ENCODE data around the gene HOXA11. TPM values are rescaled to one million over a fixed set of nuclear protein-coding genes. Genes with fewer than 3 reads are reported as not detected.

Gene HOXA11
- polyA plus RNA-seq: not detected

DNA sequence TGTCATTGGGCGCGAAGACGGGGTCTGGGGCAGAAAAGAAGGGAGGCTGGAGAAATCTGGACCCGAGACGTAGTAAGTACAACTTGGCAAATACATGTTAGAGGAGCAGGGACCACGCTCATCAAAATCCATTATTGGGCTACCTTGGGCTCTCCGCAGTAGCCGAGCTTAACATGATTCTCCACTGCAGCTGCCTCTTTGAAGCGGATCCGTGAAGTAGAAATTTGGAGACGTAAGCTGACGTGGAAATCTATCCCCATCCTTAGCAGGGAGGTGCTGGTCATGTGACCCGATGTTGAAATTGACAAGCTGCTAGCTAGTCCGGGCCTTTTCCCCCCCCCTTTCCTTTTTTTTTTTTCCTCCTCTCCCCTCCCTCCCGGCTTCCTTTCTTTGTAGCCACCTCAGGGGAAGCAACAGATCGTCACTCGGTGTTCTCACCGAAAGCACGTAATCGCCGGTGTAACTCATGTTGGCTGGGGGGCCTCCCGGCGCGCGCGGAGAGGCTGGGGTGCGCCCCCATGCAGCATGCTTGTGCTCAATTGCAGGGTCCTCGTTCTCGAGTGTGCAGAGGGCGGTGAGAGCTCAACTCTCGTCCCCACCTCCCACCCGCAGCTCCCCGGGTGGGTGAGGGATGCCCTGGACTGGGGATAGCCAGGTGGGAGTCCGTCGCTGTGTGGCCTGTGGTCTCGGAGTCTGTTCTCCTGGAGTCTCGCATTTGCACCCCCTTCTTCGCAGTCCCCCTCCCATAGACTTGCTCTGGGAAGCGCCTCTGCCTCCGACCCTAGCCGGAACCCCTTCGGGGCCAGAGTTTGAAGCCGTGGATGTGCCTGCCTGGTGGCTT is at the start of gene HOXA11:
TSS of gene HOXA11 (minus strand) at position 220 of the 841 bp plus-strand sequence. CDS start at position 132, 88 bp downstream.
- peak within 1 kb of the TSS; percentile 81 to 96 (median 86) for H3K4me3 Mint-ChIP-seq
- H3K36me3 Mint-ChIP-seq: no peaks in the 10 kb centered on the region
- H3K9me3 Mint-ChIP-seq: no peaks in the 10 kb centered on the region
- H3K27me3 Mint-ChIP-seq (ENCODE audit: low read depth in 3 of 3): peaks cover 57 to 77% (median 68%) of the 10 kb centered on the region in 3 donors
- DNase-seq: no peak
- peaks cover 52 to 62% of the 10 kb centered on the region in 2 donors for H3K4me1 Mint-ChIP-seq
- H3K27ac Mint-ChIP-seq: peak within 1 kb of the TSS in 4 of 6 donors; percentile 15 to 65 (median 43)

DNA sequence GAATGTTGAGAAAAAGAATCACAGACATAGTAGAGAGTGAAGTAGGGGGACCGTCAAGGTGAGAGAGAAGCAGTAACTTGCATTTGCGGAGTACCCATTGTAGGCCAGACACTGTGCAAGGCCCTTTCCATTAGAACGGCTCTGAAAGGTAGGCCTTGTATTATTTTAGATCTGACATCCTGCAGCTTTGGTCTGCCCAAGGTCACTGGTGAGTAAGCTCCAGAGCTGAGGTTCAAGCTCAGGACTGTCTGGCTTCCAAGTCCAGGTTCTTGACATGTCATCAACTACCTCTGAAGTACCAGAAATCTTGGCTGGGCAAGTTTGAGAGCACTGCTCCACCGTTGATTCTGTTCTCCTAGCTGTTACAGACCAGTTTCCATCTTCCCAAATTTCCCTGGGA is 44.4 kb upstream of the HOXA11 start:
- H3K9me3 Mint-ChIP-seq: no peaks in the 10 kb centered on the region
- H3K27me3 Mint-ChIP-seq (ENCODE audit: low read depth in 3 of 3): peaks cover 12 to 19% (median 16%) of the 10 kb centered on the region in 3 donors

DNA sequence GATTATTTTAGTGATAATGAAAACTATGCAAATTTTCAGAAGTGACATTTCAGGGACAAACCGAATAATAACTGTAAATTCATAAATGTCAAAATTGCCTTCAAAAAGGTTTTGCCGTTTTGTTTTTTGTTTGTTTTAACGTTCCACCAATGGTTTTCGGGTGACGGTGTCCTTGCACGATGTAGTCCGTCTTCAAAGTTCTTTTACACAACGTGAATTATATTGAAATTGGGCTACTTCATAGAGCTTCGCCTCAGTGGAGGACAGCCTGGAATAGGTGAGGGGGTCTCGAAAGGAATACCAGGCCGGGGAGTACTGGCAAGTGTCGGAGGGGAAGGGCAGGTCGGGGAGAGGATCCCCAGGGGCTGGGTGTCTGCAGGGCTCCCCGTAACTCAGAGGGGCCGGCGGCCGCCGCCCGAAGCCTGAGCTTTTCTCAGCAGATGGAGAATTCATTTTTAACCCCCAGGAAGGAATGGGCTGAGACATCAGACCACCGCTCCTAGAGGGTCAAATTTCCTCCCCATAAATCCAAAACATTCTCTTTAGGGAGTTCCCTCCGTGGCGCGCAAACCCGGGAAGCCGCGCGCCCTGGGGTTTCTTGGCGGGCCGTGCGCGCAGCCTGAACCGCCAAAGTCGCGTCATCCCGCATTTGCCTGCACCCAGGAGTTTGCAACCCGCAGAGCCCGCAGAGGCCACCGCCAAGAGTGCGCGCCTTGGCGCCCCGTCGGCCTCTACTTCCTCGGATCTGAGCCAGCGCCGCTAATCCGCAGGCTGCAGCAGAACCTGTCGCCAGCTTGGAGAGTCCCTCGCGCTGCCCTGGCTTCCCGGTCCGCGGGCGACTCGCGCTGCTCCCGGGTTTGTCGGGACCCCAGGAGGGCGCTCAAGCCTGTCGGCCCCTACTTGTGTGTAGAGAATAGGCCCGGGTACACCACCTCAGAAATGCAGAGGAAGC is 40.2 kb upstream of the HOXA11 start:
- peaks cover 19 to 34% (median 29%) of the 10 kb centered on the region in 3 donors for H3K27me3 Mint-ChIP-seq (ENCODE audit: low read depth in 3 of 3)
- DNase-seq: no peak
- H3K4me3 Mint-ChIP-seq: no peak overlapping the region
- no peak overlapping the region for H3K27ac Mint-ChIP-seq
- no peaks in the 10 kb centered on the region for H3K9me3 Mint-ChIP-seq
- H3K36me3 Mint-ChIP-seq: no peaks in the 10 kb centered on the region
- peaks cover 3 to 8% of the 10 kb centered on the region in 2 donors for H3K4me1 Mint-ChIP-seq

More for the DNA sequence above, 44.4 kb upstream of the HOXA11 start:
- DNase-seq: no peak
- Mint-ChIP-seq H3K36me3 (no peaks in the 10 kb centered on the region), H3K4me1 (no peaks in the 10 kb centered on the region), H3K27ac (no peak overlapping the region), H3K4me3 (no peak overlapping the region)

DNA sequence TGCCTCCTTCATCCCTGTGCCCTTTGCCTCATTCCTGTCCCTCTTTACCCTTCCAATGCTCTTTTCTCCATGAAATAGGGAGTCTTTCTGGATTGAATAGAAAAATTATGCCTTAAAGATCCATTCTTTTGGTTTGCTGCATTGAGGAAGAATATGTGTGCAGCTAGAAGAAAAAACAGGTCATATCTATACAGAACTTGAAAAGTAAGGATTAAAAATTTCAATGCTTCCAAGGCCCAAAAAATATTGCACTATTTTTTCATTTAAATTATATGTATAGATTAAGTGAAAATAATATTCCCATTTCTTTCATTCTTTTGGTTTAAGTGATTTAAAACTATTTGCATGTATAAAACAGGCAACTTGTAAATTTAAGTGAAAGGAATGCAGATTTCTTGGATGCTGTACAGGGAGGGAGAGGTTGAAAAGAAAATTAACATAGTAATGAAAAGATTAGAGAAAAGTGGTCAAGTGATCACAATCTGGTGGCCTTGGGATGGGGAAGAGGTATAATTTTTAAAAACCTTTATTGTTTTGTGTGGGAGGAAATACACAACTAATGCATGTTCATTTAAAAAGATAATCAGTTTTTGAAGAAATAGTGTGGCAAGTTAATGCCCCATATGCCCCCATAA is 39.0 kb upstream of the HOXA11 start:
- peaks cover 10 to 18% of the 10 kb centered on the region in 2 donors for H3K4me1 Mint-ChIP-seq
- H3K27me3 Mint-ChIP-seq (ENCODE audit: low read depth in 3 of 3): peaks cover 17 to 36% (median 36%) of the 10 kb centered on the region in 3 donors
- no peak overlapping the region for H3K27ac Mint-ChIP-seq
- H3K4me3 Mint-ChIP-seq: no peak overlapping the region
- DNase-seq: no peak
- no peaks in the 10 kb centered on the region for H3K36me3 Mint-ChIP-seq
- H3K9me3 Mint-ChIP-seq: no peaks in the 10 kb centered on the region

DNA sequence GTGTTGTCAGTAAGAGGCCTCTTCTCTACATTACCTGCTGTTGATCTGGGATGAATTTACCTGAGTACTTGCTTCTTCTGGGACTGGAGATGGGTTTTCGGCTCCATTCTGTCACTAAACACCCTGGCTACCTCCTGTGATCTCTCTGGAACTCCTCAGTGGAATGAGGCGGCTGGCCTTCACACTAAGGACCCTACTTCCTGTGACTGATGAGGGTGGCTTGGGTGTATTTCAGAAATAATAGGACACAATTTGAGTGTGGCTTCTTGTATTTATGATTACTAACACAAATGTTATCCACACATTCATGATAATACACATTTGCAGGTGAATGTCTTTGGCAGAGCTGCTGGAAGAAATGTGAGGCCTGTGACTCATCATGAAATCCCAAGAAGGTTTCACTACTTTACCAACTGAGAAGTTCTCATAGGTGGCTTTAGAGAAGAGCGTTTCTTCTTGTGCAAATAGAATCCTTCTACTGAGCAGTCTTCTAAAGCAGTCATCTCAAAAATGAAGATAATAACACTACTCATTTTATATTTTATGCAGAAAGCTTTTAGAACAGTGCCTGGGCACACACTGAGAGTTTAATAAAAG is 36.3 kb upstream of the HOXA11 start:
- Mint-ChIP-seq H3K4me1 (peaks cover 10 to 18% of the 10 kb centered on the region in 2 donors), H3K4me3 (peak overlapping the region in 2 of 5 donors; percentile 26 to 59), H3K36me3 (no peaks in the 10 kb centered on the region), H3K9me3 (no peaks in the 10 kb centered on the region), H3K27ac (no peak overlapping the region), H3K27me3 (ENCODE audit: low read depth in 3 of 3) (peaks cover 12 to 38% (median 29%) of the 10 kb centered on the region in 3 donors)
- no peak for DNase-seq

DNA sequence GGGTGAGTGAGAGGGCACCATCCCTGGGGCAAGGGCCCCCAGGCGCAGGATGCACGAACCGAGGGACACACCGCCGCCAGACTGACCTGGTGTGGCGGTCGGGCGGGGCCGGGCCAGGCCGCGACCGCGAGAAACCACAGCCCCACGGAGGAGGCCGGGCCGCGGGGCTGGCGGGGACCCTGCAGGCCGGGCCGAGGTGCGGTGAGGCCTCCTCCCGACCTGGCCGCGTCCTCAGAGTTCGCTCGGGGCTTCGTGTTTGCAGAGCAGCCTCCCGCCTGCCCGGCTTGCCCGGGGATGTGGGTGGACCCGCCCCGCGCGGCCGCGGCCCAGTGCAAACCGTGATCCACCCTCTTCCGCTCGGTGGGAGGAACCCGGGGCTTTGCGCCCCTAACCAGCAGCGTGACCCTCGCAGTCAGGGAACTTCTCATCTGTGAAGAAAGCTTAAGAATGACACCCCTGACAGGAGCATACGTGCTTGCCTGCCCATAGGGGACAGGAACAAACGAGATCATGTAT is 35.5 kb upstream of the HOXA11 start:
- no peak overlapping the region for H3K27ac Mint-ChIP-seq
- peaks cover 10 to 18% of the 10 kb centered on the region in 2 donors for H3K4me1 Mint-ChIP-seq
- H3K27me3 Mint-ChIP-seq (ENCODE audit: low read depth in 3 of 3): peaks cover 13 to 39% (median 29%) of the 10 kb centered on the region in 3 donors
- peak overlapping the region; percentile 34 to 59 (median 49) for H3K4me3 Mint-ChIP-seq
- no peaks in the 10 kb centered on the region for H3K36me3 Mint-ChIP-seq
- DNase-seq: no peak
- no peaks in the 10 kb centered on the region for H3K9me3 Mint-ChIP-seq

DNA sequence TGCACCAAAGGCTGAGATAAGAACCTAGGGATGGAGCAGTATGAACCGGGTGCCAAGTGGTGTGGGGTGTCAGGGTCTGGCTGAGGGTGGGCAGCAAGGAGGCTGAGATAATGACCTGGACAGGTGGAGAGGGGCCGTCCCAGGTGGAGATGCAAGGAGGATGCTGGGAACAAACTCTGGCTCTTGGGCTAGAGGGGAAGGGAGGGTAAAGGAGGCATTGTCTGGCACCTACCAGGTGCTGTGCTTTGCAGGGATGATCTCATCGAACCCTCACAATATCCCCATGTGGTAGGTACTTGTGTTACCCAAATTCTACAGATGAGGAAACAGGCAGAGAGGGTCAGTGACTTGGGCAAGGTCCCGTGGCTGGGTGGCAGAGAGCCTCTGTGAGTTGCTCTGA is 34.8 kb upstream of the HOXA11 start:
- Mint-ChIP-seq H3K4me1 (peaks cover 10 to 18% of the 10 kb centered on the region in 2 donors), H3K27ac (no peak overlapping the region), H3K27me3 (ENCODE audit: low read depth in 3 of 3) (peaks cover 13 to 38% (median 27%) of the 10 kb centered on the region in 3 donors)

DNA sequence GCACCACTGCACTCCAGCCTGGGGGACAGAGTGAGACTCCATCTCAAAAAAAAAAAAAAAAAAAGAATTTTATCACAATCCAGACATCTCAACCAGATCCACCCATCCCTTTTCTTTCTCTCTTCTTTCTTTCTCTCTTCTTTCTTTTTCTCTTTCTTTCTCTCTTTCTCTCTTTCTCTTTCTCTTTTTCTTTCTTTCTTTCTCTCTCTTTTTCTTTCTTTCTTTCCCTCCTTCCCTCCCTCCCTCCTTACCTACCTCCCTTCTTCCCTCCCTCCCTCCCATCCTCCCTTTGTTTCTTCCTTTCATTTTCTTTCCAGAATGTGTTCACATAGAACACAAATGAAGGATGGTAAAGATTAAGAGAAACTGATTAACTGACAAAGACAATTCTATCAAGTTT is 32.9 kb upstream of the HOXA11 start:
- no peak overlapping the region for H3K27ac Mint-ChIP-seq
- H3K36me3 Mint-ChIP-seq: no peaks in the 10 kb centered on the region
- no peak for DNase-seq
- H3K4me1 Mint-ChIP-seq: peaks cover 10 to 18% of the 10 kb centered on the region in 2 donors
- H3K9me3 Mint-ChIP-seq: no peaks in the 10 kb centered on the region
- H3K27me3 Mint-ChIP-seq (ENCODE audit: low read depth in 3 of 3): peaks cover 15 to 33% (median 30%) of the 10 kb centered on the region in 3 donors
- no peak overlapping the region for H3K4me3 Mint-ChIP-seq

More for the DNA sequence above, 34.8 kb upstream of the HOXA11 start:
- H3K4me3 Mint-ChIP-seq: peak overlapping the region; percentile 22 to 54 (median 41)
- no peaks in the 10 kb centered on the region for H3K36me3 Mint-ChIP-seq
- DNase-seq: no peak
- no peaks in the 10 kb centered on the region for H3K9me3 Mint-ChIP-seq

DNA sequence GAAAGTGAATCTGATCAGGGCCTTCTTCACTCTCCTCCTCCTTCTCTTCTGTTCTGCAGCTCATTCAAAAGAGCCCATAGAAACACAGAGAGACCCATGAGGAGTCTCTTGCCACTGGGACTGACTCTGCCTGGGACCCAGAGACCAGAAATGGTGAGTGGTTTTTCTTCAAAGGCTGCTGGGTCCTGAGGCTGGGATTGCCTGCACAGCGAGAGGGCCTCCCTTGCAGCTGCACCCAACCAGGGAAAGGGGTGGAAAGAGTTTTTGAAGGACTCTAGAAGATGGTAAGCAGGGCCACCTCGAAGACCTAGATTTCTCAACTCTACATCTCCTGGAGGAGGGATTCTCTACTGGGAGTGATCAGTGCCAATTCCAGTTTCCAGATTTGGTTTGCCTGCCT is 30.3 kb upstream of the HOXA11 start:
- H3K4me3 Mint-ChIP-seq: no peak overlapping the region
- H3K4me1 Mint-ChIP-seq: peaks cover 11 to 14% of the 10 kb centered on the region in 2 donors
- no peaks in the 10 kb centered on the region for H3K36me3 Mint-ChIP-seq
- DNase-seq: no peak
- H3K27me3 Mint-ChIP-seq (ENCODE audit: low read depth in 3 of 3): peaks cover 20 to 42% (median 41%) of the 10 kb centered on the region in 3 donors
- no peak overlapping the region for H3K27ac Mint-ChIP-seq
- no peaks in the 10 kb centered on the region for H3K9me3 Mint-ChIP-seq

DNA sequence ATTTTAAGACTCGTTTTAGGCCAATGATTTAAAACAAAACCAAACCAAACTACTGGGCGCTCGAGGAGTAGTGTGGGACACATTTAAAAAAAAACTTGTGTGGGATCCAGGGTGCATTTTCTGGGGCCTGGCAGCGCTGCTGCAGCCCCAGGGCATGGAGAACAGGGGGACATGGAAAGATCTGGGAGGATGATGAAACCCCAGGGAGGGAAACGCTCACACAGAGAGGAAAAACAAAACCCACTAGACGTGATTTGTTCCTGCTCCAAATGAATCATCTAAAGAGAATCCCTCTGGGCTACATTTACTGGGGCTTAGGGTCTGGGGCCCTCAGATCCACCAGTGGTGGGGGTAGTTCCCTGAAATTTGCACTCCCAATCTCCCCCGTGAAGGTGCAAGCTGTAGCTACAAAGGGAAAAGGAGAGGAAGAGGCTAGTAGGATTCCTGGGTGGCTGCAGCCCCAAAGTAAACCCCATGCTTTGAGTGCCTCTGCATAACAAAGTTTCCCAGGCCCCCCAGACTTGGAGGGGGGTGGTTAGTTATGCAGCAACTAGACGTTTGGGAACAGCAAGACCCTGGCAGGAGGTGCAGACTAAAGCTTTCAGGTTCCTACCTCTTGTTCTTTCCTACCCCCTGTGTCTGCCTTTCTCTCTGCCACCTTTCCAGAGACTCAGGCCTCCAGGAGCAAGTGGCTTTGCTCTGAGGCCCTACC is 29.4 kb upstream of the HOXA11 start:
- Mint-ChIP-seq H3K4me3 (no peak overlapping the region), H3K36me3 (no peaks in the 10 kb centered on the region)

DNA sequence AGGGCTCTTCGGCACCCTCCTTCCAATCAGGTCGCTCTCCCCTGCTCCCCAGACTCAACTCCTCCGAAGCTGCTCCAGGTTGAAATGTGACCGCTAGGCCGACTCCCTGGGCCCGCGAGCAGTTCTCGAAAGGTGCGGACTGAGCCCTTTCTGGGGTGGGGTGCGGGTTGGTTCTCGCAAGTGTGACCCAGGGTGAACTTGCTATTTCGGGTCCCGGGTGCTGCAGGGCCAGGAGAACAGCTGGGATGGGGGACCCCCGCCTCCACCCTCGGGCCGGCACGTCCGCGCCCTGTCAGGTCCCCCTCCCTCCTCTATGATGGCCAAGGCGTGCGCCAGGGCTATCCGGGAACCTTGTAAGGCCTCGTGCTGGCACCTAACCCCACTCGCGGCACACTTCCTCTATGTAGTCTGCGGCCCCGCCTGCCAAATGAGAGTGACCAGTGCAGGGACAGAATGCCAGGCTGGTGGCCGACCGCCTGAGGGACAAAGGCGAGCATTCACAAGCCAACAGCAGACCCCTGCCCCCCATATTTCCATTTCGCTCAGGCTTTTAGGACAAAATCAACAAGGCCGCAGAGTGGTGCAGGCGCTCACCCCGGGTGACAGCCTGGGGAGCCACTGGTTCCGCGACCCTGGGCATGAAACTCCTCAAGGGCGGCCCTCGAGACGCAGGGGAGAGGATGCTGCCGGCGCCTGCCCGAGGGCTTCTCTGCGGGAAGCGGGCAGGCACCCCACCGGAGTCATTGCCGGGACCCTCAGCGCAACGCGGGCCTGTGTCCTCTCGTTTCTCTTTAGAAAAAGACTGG is 28.6 kb upstream of the HOXA11 start:
- no peaks in the 10 kb centered on the region for H3K9me3 Mint-ChIP-seq
- H3K27me3 Mint-ChIP-seq (ENCODE audit: low read depth in 3 of 3): peaks cover 30 to 48% (median 38%) of the 10 kb centered on the region in 3 donors
- no peak for DNase-seq
- H3K4me3 Mint-ChIP-seq: no peak overlapping the region
- peaks cover 6 to 7% of the 10 kb centered on the region in 2 donors for H3K4me1 Mint-ChIP-seq
- H3K27ac Mint-ChIP-seq: no peak overlapping the region
- H3K36me3 Mint-ChIP-seq: no peaks in the 10 kb centered on the region

More for the DNA sequence above, 29.4 kb upstream of the HOXA11 start:
- peaks cover 6 to 8% of the 10 kb centered on the region in 2 donors for H3K4me1 Mint-ChIP-seq
- H3K9me3 Mint-ChIP-seq: no peaks in the 10 kb centered on the region
- DNase-seq: no peak
- no peak overlapping the region for H3K27ac Mint-ChIP-seq
- H3K27me3 Mint-ChIP-seq (ENCODE audit: low read depth in 3 of 3): peaks cover 27 to 45% (median 38%) of the 10 kb centered on the region in 3 donors

Data from immature natural killer cell (primary cell).